ENCODE results near the gene ADAMTSL4. TPM values are rescaled to one million over a fixed set of nuclear protein-coding genes. Genes with fewer than 3 reads are reported as not detected.
"Not testable (repeated sequence)": the region's sequence is repeated elsewhere in the genome, so short reads cannot be mapped to it uniquely, and the experiment has no call there.

ADAMTSL4 gene
- total and polyA plus RNA-seq, 4 donors: 8.8 to 98.0 (median 72.4) TPM

DNA sequence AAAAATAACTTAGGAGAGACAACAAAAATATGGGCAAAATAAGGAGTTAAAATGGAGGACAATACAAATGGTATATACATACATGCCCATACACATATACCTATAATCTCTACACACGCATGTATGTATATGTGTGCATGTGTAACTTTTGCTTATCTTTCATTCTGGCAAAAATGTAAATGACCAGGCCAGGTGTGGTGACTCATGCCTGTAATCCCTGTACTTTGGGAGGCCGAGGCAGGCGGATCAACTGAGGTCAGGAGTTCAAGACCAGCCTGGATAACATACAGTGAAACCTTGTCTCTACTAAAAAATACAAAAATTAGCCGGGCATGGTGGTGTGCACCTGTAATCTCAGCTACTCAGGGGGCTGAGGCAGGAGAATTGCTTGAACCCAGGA, 49.1 kb downstream of the ADAMTSL4 start:
- ATAC-seq (ENCODE audit: low FRiP score); H3K9me3 ChIP-seq (ENCODE audit: control insufficient read depth, low read length); intact Hi-C loops (cut with DNase I): not testable (repeated sequence)

DNA sequence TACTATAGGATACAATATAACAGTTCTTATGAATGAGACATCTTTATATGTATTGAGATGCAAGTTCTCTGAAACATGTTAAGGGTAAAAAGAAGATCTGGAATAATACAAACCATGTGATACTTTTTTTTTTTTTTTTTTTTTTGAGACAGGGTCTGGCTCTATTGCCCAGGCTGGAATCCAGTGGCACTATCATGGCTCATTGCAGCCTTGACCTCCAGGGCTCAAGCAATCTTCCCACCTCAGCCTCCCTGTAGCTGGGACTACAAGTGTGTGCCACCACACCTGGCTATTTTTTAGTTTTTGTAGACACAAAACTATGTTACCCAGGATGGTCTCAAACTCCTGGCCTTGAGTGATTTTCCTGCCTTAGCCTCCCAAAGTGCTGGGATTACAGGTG, 52.3 kb downstream of the ADAMTSL4 start:
- ATAC-seq (ENCODE audit: low FRiP score): no peak
- no peak for DNase-seq
- Histone ChIP-seq H3K4me1 (ENCODE audit: control insufficient read depth in 1 of 2, insufficient read depth in 2 of 2, low read length in 2 of 2) (peaks cover 0 to 5% of the 10 kb centered on the region in 2 donors), H3K27me3 (ENCODE audit: control insufficient read depth in 1 of 2, insufficient read depth in 2 of 2, low read length in 1 of 2) (no peaks in the 10 kb centered on the region), H3K4me3 (ENCODE audit: low read length in 2 of 2) (no peak overlapping the region), H3K9me3 (ENCODE audit: control insufficient read depth, low read length) (no peaks in the 10 kb centered on the region), H3K36me3 (ENCODE audit: control insufficient read depth in 1 of 2, insufficient read depth in 2 of 2, low read length in 1 of 2) (no peaks in the 10 kb centered on the region), H3K27ac (ENCODE audit: low read depth in 1 of 2, low read length in 2 of 2) (no peak overlapping the region)
- intact Hi-C loops (cut with DNase I): no loop called here

More for the DNA sequence above, 49.1 kb downstream of the ADAMTSL4 start:
- DNase-seq; H3K36me3 ChIP-seq (ENCODE audit: control insufficient read depth in 1 of 2, insufficient read depth in 2 of 2, low read length in 1 of 2); H3K4me3 ChIP-seq (ENCODE audit: low read length in 2 of 2); H3K27me3 ChIP-seq (ENCODE audit: control insufficient read depth in 1 of 2, insufficient read depth in 2 of 2, low read length in 1 of 2); H3K27ac ChIP-seq (ENCODE audit: low read depth in 1 of 2, low read length in 2 of 2); H3K4me1 ChIP-seq (ENCODE audit: control insufficient read depth in 1 of 2, insufficient read depth in 2 of 2, low read length in 2 of 2): not testable (repeated sequence)
- 83 to 85% methylated on average over 4 of the region's 4 CpGs for WGBS, 2 donors

- DNase-seq; H3K27ac ChIP-seq (ENCODE audit: low read depth in 1 of 2, low read length in 2 of 2); ATAC-seq (ENCODE audit: low FRiP score); H3K9me3 ChIP-seq (ENCODE audit: control insufficient read depth, low read length); H3K36me3 ChIP-seq (ENCODE audit: control insufficient read depth in 1 of 2, insufficient read depth in 2 of 2, low read length in 1 of 2); intact Hi-C loops (cut with DNase I); H3K27me3 ChIP-seq (ENCODE audit: control insufficient read depth in 1 of 2, insufficient read depth in 2 of 2, low read length in 1 of 2); H3K4me1 ChIP-seq (ENCODE audit: control insufficient read depth in 1 of 2, insufficient read depth in 2 of 2, low read length in 2 of 2); H3K4me3 ChIP-seq (ENCODE audit: low read length in 2 of 2): not testable (repeated sequence)
- WGBS, 2 donors: 93 to 94% methylated on average over 12 of the region's 12 CpGs
Observed at GRCh38 chr1:150602372-150602771, 53.2 kb downstream of the ADAMTSL4 start.

DNA sequence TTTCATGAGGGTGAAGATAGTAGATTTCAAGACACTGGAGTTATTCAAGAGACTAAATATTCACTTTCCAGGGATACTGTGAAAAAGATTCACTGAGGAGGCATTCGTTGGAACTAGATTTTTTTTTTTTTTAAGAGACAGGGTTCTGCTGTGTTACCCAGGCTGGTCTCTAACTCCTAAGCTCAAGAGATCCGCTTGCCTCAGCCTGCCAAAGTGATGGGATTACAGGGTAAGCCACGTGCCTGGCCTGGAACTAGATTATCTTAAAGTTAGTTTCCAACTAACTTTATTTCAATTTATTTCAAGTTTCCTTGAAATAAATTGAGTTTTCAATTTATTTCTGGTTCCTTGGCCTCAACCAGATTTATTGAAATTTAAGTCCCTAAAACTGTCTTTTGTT, 54.5 kb downstream of the ADAMTSL4 start:
- Histone ChIP-seq H3K4me3 (ENCODE audit: low read length in 2 of 2) (no peak overlapping the region), H3K27ac (ENCODE audit: low read depth in 1 of 2, low read length in 2 of 2) (peak overlapping the region in 1 of 2 donors; percentile 51), H3K9me3 (ENCODE audit: control insufficient read depth, low read length) (no peaks in the 10 kb centered on the region), H3K36me3 (ENCODE audit: control insufficient read depth in 1 of 2, insufficient read depth in 2 of 2, low read length in 1 of 2) (no peaks in the 10 kb centered on the region), H3K4me1 (ENCODE audit: control insufficient read depth in 1 of 2, insufficient read depth in 2 of 2, low read length in 2 of 2) (peaks cover 0 to 5% of the 10 kb centered on the region in 2 donors), H3K27me3 (ENCODE audit: control insufficient read depth in 1 of 2, insufficient read depth in 2 of 2, low read length in 1 of 2) (no peaks in the 10 kb centered on the region)
- DNase-seq (no peak), ATAC-seq (ENCODE audit: low FRiP score) (no peak)
- 85 to 86% methylated on average over 3 of the region's 3 CpGs for WGBS, 2 donors
- intact Hi-C loops (cut with DNase I): no loop called here

DNA sequence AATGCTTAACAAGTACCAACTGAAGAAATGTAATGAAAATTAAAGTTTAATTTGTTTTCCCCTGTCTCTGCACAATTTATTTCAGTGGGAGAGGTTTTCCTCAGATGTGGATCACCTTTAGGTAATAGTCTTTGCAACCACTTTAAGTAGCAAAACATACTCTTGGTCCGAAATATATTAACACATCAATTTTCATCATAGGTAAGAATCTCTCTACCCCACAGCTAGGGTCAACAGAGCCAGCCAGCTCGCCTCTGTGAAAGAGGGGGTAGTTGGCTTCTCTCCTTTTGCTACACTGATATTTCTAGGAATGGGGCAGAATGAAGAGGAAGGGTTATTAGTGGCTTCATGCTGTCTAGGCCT, 55.0 kb downstream of the ADAMTSL4 start:
- intact Hi-C loops (cut with DNase I): no loop called here
- WGBS, 2 donors: 89 to 94% methylated on average over 2 of the region's 2 CpGs

GRCh38 chr1:150605451-150605731, 56.2 kb downstream of the ADAMTSL4 start:
- not testable (repeated sequence) for ATAC-seq (ENCODE audit: low FRiP score)
- 89 to 92% methylated on average over 3 of the region's 3 CpGs for WGBS, 2 donors

More for the DNA sequence above, 55.0 kb downstream of the ADAMTSL4 start:
- ATAC-seq (ENCODE audit: low FRiP score) (no peak), DNase-seq (no peak)
- H3K4me3 ChIP-seq (ENCODE audit: low read length in 2 of 2): no peak overlapping the region
- H3K4me1 ChIP-seq (ENCODE audit: control insufficient read depth in 1 of 2, insufficient read depth in 2 of 2, low read length in 2 of 2): peaks cover 0 to 5% of the 10 kb centered on the region in 2 donors
- H3K9me3 ChIP-seq (ENCODE audit: control insufficient read depth, low read length): no peaks in the 10 kb centered on the region
- no peaks in the 10 kb centered on the region for H3K27me3 ChIP-seq (ENCODE audit: control insufficient read depth in 1 of 2, insufficient read depth in 2 of 2, low read length in 1 of 2)
- peak overlapping the region; percentile 36 to 79 for H3K27ac ChIP-seq (ENCODE audit: low read depth in 1 of 2, low read length in 2 of 2)
- H3K36me3 ChIP-seq (ENCODE audit: control insufficient read depth in 1 of 2, insufficient read depth in 2 of 2, low read length in 1 of 2): no peaks in the 10 kb centered on the region

DNA sequence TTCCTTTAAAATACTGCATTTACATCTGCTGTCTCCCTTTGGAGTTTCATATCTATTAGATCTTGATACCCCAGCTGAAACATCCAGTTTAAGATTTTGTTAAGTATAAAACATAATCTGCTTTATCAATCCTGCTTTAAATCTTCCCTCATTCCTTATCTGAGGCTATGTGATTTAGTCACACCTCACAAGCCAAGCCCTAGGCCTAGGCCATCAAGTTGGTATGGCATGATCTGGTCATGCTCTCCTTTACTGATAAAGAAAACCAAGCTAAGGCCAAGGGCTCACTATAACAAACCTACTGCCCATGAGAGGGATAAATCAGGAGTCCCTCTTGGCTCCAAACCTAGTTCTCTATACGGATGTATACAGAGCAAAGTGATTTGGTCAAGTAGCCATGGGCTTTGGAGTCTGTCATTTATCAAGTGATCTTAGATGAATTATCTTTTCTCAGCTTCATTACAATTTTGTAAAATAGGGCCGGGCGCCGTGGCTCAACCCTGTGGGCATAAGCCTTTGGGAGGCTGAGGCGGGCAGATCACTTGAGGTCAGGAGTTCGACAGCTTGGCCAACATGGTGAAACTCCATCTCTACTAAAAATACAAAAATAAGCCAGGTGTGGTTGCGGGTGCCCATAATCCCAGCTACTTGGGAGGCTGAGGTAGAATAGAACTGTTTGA, 57.4 kb downstream of the ADAMTSL4 start:
- Histone ChIP-seq H3K4me1 (ENCODE audit: control insufficient read depth in 1 of 2, insufficient read depth in 2 of 2, low read length in 2 of 2) (peaks cover 0 to 12% of the 10 kb centered on the region in 2 donors), H3K4me3 (ENCODE audit: low read length in 2 of 2) (no peak overlapping the region), H3K27me3 (ENCODE audit: control insufficient read depth in 1 of 2, insufficient read depth in 2 of 2, low read length in 1 of 2) (no peaks in the 10 kb centered on the region), H3K36me3 (ENCODE audit: control insufficient read depth in 1 of 2, insufficient read depth in 2 of 2, low read length in 1 of 2) (no peaks in the 10 kb centered on the region), H3K9me3 (ENCODE audit: control insufficient read depth, low read length) (no peaks in the 10 kb centered on the region), H3K27ac (ENCODE audit: low read depth in 1 of 2, low read length in 2 of 2) (no peak overlapping the region)
- no peak for ATAC-seq (ENCODE audit: low FRiP score)
- DNase-seq: no peak
- intact Hi-C loops (cut with DNase I): no loop called here
- 98% methylated on average over 7 of the region's 7 CpGs for WGBS, 2 donors

More at GRCh38 chr1:150605451-150605731, 56.2 kb downstream of the ADAMTSL4 start:
- H3K9me3 ChIP-seq (ENCODE audit: control insufficient read depth, low read length); H3K4me1 ChIP-seq (ENCODE audit: control insufficient read depth in 1 of 2, insufficient read depth in 2 of 2, low read length in 2 of 2); DNase-seq; H3K36me3 ChIP-seq (ENCODE audit: control insufficient read depth in 1 of 2, insufficient read depth in 2 of 2, low read length in 1 of 2); H3K4me3 ChIP-seq (ENCODE audit: low read length in 2 of 2); H3K27me3 ChIP-seq (ENCODE audit: control insufficient read depth in 1 of 2, insufficient read depth in 2 of 2, low read length in 1 of 2); H3K27ac ChIP-seq (ENCODE audit: low read depth in 1 of 2, low read length in 2 of 2); intact Hi-C loops (cut with DNase I): not testable (repeated sequence)

- H3K27me3 ChIP-seq (ENCODE audit: control insufficient read depth in 1 of 2, insufficient read depth in 2 of 2, low read length in 1 of 2): no peaks in the 10 kb centered on the region
- WGBS, 2 donors: 6 to 8% methylated on average over 2 of the region's 2 CpGs
- ATAC-seq (ENCODE audit: low FRiP score) (no peak), DNase-seq (no peak)
- H3K4me1 ChIP-seq (ENCODE audit: control insufficient read depth in 1 of 2, insufficient read depth in 2 of 2, low read length in 2 of 2): peaks cover 2 to 9% of the 10 kb centered on the region in 2 donors
- intact Hi-C loops (cut with DNase I): loop anchor here in 1 of 2 donors (10.0 kb wide), 1 partner anchor 145 kb away; no protein-coding TSS in a partner anchor
- no peak overlapping the region for H3K4me3 ChIP-seq (ENCODE audit: low read length in 2 of 2)
- H3K27ac ChIP-seq (ENCODE audit: low read depth in 1 of 2, low read length in 2 of 2): peak overlapping the region in 1 of 2 donors; percentile 84
- no peaks in the 10 kb centered on the region for H3K36me3 ChIP-seq (ENCODE audit: control insufficient read depth in 1 of 2, insufficient read depth in 2 of 2, low read length in 1 of 2)
- no peaks in the 10 kb centered on the region for H3K9me3 ChIP-seq (ENCODE audit: control insufficient read depth, low read length)
Observed at GRCh38 chr1:150609732-150610131, 60.5 kb downstream of the ADAMTSL4 start.

All from aorta (tissue), 5 donors.